C4-2B (cell line): ENCODE data around the gene KEAP1.

ENCODE experiments used
- ZFX ChIP-seq: fragments of 450-650 bp; IDR thresholded peaks from 2 replicates; pipeline ENCODE4 v1.6.1; 2017
- TF ChIP-seq, protein P1 (sequence below): fragments of 450-650 bp; conservative IDR thresholded peaks from 2 replicates; pipeline ENCODE4 v1.5.1; 2017; ENCODE audit warnings: mild to moderate bottlenecking

DNA sequence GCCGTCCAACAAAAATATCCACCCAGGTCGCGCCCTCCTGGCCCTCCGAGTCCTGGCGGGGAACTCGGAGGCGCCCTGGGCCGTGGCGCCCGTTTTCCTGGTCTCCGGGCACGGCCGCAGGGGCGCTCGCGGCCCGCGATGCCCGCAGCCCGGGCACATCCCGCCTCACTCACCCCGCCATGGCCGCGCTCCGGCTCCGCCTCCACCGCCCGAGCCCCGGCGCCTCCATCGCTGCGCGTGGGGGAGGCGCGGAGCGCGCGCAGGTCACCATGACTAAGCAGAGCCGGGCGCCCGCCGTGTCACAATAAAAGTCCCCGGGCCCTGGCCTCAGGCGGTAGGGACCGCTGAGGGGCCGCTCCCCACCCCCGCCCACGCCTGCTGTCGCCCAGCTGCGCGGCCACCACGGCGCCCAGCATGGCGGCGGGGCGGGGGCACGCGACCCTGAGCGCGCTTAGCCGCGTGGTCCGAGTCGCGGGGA, 593 bp downstream of the KEAP1 start:
- TF ChIP-seq, protein P1, sequence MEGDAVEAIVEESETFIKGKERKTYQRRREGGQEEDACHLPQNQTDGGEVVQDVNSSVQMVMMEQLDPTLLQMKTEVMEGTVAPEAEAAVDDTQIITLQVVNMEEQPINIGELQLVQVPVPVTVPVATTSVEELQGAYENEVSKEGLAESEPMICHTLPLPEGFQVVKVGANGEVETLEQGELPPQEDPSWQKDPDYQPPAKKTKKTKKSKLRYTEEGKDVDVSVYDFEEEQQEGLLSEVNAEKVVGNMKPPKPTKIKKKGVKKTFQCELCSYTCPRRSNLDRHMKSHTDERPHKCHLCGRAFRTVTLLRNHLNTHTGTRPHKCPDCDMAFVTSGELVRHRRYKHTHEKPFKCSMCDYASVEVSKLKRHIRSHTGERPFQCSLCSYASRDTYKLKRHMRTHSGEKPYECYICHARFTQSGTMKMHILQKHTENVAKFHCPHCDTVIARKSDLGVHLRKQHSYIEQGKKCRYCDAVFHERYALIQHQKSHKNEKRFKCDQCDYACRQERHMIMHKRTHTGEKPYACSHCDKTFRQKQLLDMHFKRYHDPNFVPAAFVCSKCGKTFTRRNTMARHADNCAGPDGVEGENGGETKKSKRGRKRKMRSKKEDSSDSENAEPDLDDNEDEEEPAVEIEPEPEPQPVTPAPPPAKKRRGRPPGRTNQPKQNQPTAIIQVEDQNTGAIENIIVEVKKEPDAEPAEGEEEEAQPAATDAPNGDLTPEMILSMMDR: no peak
- TF ChIP-seq ZFX: peak; percentile 39; the same call in 1 of the 2 replicates
